H1 (cell line): Measurements from ENCODE around the gene PDGFB. TPM values are rescaled to one million over a fixed set of nuclear protein-coding genes. Genes with fewer than 3 reads are reported as not detected.

ENCODE experiments used
- CHD2 ChIP-seq: IDR thresholded peaks from 2 replicates; pipeline ENCODE4 v1.6.1; 2012; ENCODE audit warnings: low read length, improper control_type of control experiment
- POLR2A ChIP-seq, 2 experiments: IDR thresholded peaks; 1 replicate in 1 of 2; 2 replicates in 1 of 2; pipeline ENCODE4 v1.6.1; 2011; ENCODE audit warnings: low read depth in 2 of 2, low read length in 2 of 2, mild to moderate bottlenecking in 2 of 2; ENCODE audit errors: control extremely low read depth in 1 of 2
- SIRT6 ChIP-seq: IDR thresholded peaks from one replicate; pipeline ENCODE4 v1.7.1; 2012; ENCODE audit warnings: low read length, inconsistent platforms
- TBP ChIP-seq: IDR thresholded peaks from 2 replicates; pipeline ENCODE4 v1.6.1; 2011; ENCODE audit warnings: low read depth, low read length, improper control_type of control experiment
- YY1 ChIP-seq: IDR thresholded peaks from 2 replicates; pipeline ENCODE4 v1.6.1; 2011; ENCODE audit warnings: low read depth, mild to moderate bottlenecking, low read length
- polyA plus RNA-seq, 7 experiments: library from polyadenylated mRNA; depleted of rRNA in 3 of 7; stranded (reverse) in 5 of 7; unstranded in 2 of 7; fragments of >200 nt in 5 of 7; fragments of 200-250 nt in 2 of 7; gene quantifications; 1 replicate in 5 of 7; 2 replicates in 1 of 7; 4 replicates in 1 of 7; pipeline versions ENCODE4 v1.2.1 to v1.2.3, GENCODE V29; 2011 to 2013; ENCODE audit warnings: missing spikeins in 2 of 7, mixed read lengths in 2 of 7
- total RNA-seq: library from RNA; stranded (reverse); fragmentation: NEBNext Ultra II Directional; extraction: Animal tissue kit (Norgen Biotek cat#: 25700); gene quantifications from 2 replicates; pipeline ENCODE4 v1.2.1, GENCODE V29; 2021

PDGFB gene
- total and polyA plus RNA-seq, 2 of the 8 experiments (the other 6 are each of a cell fraction or from before 2014, with no cell fraction given) = 3.9 to 8.5 TPM

DNA sequence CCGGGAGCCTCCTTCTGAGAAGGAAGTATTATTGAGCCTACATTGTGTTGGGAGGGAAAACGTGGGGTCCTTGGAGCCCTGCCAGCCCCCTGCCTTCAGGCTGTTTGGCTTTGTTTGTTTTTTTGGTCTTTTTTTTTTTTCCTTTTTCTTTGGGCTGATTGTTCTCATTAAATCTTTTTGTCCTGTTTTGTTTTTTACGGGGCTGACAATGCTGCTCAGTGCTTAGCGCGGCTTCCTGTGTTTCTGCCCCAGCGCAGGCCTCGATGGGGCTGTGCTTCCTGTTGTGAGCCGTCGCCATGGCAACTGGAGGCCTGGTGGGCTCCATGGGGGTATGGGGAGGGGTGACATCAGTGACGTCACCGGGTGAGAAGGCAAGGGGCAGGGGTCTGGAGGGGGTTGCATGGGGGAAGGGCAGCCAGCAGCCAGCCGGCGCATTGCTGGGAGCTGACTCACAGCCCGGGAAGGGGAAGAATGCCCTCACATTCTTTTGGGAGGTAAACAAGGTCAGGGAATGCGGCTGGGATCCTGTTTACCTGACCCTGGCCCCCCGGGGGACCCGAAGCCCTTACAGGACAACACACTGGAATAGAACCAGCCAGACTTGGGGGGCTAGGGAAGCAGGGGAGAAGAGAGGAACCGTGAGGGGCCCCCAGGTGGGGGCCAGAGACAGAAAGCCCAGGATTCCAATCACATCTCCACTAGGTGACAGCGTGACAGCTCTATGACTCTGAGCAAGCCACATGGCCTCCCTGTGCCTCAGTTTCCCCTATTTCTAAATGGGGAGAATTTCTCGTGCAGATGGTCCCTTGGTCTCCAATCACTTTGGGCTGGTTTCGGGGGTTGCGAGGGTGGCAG, 70.1 kb downstream of the PDGFB start (continued):
- no peak for TF ChIP-seq YY1
- no peak for TF ChIP-seq SIRT6
- TF ChIP-seq TBP = no peak; the same call in 1 of the 2 replicates
- TF ChIP-seq CHD2 = peak; percentile 85
- TF ChIP-seq POLR2A (IDR thresholded peaks at IDR 0.05; ENCODE audit: control extremely low read depth in 1 of 2, low read depth in 2 of 2, low read length in 2 of 2) = peak in 1 of 2 experiments; percentile 73; a peak in 1 of 3 replicates
